ENCODE measurements around the gene SYK.

The SYK gene

GRCh38 chr9:90854637-90855175, 53.1 kb downstream of the SYK start:
- DNase-seq = no peak

DNA sequence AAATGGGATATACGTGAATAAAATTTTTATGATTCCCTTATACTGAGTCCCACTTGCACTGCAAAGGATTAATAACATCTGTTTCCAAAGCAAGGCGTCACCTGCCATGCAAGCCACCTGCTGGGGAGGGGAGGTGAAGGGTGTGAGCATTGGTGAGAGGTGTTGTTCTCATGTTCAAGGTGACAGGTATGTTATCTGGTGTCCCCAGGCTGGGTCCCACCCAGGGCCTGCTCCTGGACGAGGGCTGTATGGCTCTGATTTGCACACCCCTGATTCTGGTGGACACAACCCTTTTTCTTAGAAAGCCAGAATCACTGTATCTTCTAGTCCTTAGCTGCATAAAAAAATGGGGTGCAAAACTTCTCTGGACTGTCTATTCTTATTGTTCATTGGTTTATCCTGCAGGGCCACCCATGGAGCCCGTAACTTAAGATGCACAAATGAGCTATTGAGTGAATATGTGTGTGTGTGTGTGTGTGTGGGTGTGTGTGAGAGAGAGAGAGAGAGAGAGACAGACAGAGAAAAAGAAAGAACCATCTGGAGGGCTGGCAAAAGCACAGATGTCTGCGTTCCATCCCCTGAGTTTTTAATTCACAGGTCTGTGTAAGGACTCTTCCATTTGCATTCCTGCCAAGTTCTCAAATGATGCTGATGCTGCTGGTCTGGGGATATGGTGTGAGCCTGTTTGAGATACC, 53.7 kb downstream of the SYK start:
- no peak for DNase-seq

DNA sequence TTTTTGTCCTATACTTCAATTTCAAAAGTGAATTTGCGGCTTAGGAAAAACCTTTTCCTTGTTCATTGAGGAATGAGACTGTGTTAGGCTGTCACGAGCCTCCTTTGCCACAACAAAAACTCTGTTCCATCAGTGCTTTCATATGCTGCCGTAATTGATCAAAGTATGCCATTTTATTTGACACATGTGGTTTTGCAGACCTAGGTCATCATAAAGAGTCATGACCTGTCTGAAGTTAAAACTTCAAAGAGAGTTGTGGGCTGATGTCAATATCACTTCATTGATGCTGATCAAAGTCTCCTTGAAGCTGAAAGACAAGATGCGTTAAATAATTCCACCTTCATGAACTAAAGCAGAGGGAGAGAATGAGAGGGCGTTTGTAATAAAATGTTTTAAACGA, 55.5 kb downstream of the SYK start:
- no peak for DNase-seq

DNA sequence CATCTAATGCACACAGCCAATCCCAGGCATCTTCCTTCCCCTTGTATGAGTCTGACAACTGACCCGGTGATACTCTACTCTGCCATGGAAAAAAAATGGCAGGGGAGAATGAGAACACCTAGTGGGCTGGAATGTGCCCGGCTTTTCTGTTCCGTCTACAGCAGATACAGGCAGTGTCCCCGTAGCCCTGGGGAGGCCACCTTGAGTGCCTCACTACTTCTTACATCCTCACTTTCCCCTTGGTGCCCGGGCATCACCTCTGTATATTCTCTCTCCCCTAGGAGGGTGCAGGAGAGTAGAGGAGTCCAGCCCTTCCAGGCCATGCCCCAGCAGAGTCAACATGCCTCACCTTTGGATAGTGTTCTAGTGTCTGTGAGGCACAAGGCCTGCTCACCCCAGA, 56.2 kb downstream of the SYK start:
- no peak for DNase-seq

DNA sequence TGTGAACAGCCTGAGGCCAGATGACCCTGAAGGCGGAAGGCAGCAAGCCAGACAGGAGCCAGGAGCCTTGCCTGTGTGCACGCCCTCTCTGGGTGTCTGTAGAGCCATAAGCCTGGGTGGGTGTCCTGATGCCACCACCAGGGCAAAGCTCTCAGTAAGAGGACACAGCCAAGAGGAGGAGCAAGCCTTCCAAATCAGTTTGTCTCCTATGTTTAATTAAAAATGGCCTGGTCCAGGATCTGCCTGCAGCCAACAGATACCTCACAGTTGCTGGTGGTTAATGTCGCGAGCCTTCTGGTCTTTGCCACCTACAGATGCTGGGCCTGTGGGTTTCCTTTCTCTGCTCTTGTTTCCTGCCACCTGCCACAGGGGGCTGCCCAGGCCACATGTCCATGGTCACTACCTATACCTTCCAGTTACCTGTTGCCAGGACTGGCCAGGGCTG, 56.9 kb downstream of the SYK start:
- DNase-seq = no peak

DNA sequence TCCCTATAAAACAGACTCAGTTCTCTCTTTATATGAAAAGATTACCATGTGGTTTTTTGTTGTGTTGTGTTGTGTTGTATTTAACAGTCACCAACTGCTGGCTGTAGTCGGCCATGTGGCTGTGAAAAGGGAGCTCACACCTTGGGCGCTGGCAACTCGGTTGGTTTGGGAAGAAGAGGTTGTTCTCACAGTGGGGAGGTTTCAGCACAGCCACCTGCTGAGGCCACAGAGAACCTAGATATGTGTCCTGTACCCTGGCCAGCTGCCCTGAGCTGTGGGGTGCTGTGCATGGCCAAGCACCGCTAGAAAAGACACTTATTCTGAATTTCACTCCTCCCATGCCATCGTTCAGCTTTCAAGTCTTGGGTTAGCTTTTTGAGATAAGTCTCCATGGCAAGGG, 58.8 kb downstream of the SYK start:
- no peak for DNase-seq

- no peak for DNase-seq
Measured at GRCh38 chr9:90860826-90861225, 59.2 kb downstream of the SYK start.

GRCh38 chr9:90861380-90861779, 59.8 kb downstream of the SYK start:
- DNase-seq = no peak

GRCh38 chr9:90861826-90862740, 60.5 kb downstream of the SYK start:
- no peak for DNase-seq

DNA sequence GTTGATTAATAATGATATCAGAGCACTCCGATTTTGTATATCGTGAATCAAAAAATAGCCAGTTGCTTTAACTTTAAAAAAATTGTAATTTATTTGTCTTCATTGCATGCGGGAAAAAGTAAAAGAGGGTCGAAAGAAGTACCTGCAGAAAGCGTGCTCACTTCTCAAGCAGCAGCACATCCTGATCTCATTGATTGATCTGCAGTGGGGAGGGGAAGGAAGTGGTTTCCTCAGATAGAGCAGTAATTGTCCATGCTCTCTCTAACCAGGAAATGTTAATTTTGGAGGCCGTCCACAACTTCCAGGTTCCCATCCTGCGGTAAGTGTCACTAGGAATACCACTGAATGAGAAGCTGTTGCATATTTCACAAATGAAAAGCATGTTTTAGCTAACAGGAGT, 63.2 kb downstream of the SYK start:
- no peak for DNase-seq

GRCh38 chr9:90867101-90867500, 65.5 kb downstream of the SYK start:
- DNase-seq = no peak

DNA sequence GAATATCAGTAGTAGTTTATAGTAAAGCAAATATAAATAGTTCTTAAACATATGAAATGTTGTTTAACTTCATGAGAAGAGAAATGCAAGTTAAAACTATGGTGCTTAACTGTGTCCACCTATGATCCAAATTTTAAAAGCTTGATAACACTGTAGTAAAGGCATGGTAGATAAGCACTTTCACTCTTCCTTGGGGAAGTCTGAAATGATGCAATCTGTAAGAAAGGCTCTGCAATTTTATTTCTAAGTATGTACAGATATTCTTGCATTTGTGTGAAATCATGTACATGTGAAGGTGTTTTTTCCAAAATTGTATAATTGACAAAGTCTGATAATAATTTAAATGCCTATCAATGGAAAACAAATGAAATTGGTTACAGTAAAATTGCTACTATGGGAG, 66.9 kb downstream of the SYK start:
- DNase-seq = no peak

- no peak for DNase-seq
Measured at GRCh38 chr9:90869361-90869760, 67.7 kb downstream of the SYK start.

GRCh38 chr9:90870621-90871326, 69.2 kb downstream of the SYK start:
- peak; percentile 30 for DNase-seq

- DNase-seq = no peak
Measured at GRCh38 chr9:90871327-90871935, 69.8 kb downstream of the SYK start.

GRCh38 chr9:90872835-90873294, 71.2 kb downstream of the SYK start:
- no peak for DNase-seq

DNA sequence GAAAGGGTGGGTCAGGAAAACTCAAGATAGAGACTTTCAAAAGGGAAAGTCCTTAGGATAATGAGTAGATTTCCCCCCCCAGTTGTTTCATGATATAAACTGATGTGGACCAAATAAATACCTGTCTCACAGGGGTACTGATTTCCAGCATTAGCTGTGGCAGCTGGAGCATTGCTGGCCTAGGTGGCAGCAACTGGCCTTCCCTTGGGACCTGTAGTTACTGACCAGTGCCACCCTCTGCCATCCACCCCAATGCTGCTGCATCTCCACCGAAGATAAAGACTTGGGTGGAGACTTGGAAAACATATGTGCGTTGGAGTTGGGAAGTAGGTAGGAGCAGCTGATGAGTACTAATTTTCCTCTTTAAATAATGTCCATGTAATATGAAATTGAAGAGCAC, 71.8 kb downstream of the SYK start:
- DNase-seq = no peak

GRCh38 chr9:90874194-90874593, 72.6 kb downstream of the SYK start:
- no peak for DNase-seq

DNA sequence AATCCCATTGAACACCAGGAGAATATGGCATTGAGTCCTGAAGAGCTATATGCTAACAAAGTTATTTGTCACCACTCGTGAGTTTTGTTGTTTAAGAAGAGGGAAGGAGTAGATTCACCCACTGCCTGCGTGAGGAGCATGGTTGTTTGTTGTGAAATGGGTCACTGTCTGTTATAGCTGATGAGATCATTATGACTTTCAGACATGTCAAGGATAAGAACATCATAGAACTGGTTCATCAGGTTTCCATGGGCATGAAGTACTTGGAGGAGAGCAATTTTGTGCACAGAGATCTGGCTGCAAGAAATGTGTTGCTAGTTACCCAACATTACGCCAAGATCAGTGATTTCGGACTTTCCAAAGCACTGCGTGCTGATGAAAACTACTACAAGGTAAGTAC, 76.9 kb downstream of the SYK start:
- no peak for DNase-seq

GRCh38 chr9:90880066-90880465, 78.4 kb downstream of the SYK start:
- no peak for DNase-seq

DNA sequence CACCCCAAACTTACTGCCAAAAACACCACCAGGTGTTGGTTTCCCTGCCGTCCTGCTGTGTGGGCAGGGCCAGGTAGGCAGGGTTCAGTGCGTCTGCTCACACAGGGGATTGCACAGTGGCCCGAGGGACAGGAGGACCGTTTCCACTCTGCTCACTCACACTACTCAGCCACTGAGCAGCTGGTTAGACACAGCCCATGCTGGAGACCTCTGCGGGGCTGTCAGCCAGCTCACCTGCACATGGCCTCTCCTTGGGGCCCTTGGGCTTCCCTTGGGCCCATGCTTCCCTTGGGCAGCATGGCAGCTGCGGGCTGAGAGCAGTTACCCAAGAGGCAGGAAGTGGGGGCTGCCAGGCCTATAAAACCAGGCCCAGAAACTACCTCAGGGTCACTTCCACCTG, 79.0 kb downstream of the SYK start:
- no peak for DNase-seq

GRCh38 chr9:90881648-90882047, 80.0 kb downstream of the SYK start:
- no peak for DNase-seq
